ENCODE results near the gene GNG4.

DNA sequence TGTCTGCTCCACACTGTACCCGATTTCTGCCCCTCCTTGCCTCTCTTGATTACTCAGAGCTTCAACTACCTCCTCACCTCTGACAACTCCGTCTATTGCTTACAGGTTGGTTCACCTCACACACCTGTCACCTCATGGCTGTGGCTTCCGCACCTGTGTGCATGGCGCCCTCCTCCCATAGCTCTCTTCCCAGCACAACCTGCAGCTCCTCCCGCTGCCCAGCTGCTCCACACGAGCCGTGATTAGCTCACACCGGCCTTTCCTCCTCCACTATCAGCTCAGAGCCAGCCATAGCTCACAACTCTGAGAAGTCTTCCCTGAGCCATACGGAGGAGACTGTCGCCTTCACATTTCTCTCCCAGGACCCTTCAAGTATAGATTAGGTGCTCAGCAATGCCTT is 67.5 kb downstream of the GNG4 start:
- TF ChIP-seq, protein P1, sequence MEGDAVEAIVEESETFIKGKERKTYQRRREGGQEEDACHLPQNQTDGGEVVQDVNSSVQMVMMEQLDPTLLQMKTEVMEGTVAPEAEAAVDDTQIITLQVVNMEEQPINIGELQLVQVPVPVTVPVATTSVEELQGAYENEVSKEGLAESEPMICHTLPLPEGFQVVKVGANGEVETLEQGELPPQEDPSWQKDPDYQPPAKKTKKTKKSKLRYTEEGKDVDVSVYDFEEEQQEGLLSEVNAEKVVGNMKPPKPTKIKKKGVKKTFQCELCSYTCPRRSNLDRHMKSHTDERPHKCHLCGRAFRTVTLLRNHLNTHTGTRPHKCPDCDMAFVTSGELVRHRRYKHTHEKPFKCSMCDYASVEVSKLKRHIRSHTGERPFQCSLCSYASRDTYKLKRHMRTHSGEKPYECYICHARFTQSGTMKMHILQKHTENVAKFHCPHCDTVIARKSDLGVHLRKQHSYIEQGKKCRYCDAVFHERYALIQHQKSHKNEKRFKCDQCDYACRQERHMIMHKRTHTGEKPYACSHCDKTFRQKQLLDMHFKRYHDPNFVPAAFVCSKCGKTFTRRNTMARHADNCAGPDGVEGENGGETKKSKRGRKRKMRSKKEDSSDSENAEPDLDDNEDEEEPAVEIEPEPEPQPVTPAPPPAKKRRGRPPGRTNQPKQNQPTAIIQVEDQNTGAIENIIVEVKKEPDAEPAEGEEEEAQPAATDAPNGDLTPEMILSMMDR (IDR thresholded peaks at IDR 0.05; ENCODE audit: extremely low read depth in 1 of 2, insufficient read depth in 1 of 2, low read depth in 1 of 2, low read length in 2 of 2), result no peak
- TF ChIP-seq POLR2A (IDR thresholded peaks at IDR 0.05; ENCODE audit: low read depth, low read length) (no peak), EZH2 (IDR thresholded peaks at IDR 0.05; ENCODE audit: borderline replicate concordance, low read depth, low read length, severe bottlenecking) (no peak), GATA2 (IDR thresholded peaks at IDR 0.05; ENCODE audit: insufficient read depth, insufficient read length, low read depth, low read length) (no peak), FOS (IDR thresholded peaks at IDR 0.05; ENCODE audit: borderline replicate concordance, insufficient read depth, low read length) (no peak), MYC (IDR thresholded peaks at IDR 0.05; ENCODE audit: low read depth, low read length) (no peak), JUN (IDR thresholded peaks at IDR 0.05; ENCODE audit: borderline replicate concordance, insufficient read depth, insufficient read length, low read depth) (no peak)
- TF ChIP-seq, protein P2, sequence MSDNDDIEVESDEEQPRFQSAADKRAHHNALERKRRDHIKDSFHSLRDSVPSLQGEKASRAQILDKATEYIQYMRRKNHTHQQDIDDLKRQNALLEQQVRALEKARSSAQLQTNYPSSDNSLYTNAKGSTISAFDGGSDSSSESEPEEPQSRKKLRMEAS (IDR thresholded peaks at IDR 0.05; ENCODE audit: insufficient read depth, insufficient read length), result no peak

Data from endothelial cell of umbilical vein (primary cell).